Fibroblast of lung (primary cell): Measurements from ENCODE around the gene EDDM13.

Experiments
- EZH2 ChIP-seq: IDR thresholded peaks from 2 replicates; pipeline ENCODE4 v1.5.1; 2012; ENCODE audit warnings: low read length, control low read depth, mild to moderate bottlenecking; ENCODE audit errors: missing control alignments
- TF ChIP-seq, protein P1 (sequence below), 2 donors: IDR thresholded peaks in 1 of 2; conservative IDR thresholded peaks in 1 of 2; 1 replicate in 1 of 2; 2 replicates in 1 of 2; pipeline ENCODE4 v1.5.1; 2011 to 2012; ENCODE audit warnings: low read length in 2 of 2, control low read depth in 1 of 2, inconsistent platforms in 1 of 2, low read depth in 1 of 2, mild to moderate bottlenecking in 1 of 2

DNA sequence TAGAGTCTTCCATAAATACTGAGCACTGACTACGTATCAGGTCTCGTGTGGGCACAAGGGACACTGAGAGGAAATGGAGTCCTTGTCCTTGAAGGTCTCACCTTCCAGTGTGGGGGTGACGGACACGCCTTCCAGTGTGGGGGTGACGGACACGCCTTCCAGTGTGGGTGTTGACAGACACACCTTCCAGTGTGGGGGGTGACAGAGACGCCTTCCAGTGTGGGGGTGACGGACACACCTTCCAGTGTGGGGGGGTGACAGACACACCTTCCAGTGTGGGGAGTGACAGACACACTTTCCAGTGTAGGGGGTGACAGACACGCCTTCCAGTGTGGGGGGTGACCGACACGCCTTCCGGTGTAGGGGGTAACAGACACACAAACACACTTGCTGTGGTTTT lies 14.3 kb upstream of the EDDM13 start:
- TF ChIP-seq, protein P1, sequence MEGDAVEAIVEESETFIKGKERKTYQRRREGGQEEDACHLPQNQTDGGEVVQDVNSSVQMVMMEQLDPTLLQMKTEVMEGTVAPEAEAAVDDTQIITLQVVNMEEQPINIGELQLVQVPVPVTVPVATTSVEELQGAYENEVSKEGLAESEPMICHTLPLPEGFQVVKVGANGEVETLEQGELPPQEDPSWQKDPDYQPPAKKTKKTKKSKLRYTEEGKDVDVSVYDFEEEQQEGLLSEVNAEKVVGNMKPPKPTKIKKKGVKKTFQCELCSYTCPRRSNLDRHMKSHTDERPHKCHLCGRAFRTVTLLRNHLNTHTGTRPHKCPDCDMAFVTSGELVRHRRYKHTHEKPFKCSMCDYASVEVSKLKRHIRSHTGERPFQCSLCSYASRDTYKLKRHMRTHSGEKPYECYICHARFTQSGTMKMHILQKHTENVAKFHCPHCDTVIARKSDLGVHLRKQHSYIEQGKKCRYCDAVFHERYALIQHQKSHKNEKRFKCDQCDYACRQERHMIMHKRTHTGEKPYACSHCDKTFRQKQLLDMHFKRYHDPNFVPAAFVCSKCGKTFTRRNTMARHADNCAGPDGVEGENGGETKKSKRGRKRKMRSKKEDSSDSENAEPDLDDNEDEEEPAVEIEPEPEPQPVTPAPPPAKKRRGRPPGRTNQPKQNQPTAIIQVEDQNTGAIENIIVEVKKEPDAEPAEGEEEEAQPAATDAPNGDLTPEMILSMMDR (conservative IDR thresholded peaks at IDR 0.05 in 1 of 2, IDR thresholded peaks at IDR 0.05 in 1 of 2; ENCODE audit: low read depth in 1 of 2, low read length in 2 of 2): no peak
- TF ChIP-seq EZH2: no peak
